Prostate gland (tissue), 2 donors: Measurements from ENCODE around the gene CTRB1. TPM values are rescaled to one million over a fixed set of nuclear protein-coding genes. Genes with fewer than 3 reads are reported as not detected.
"Not testable (repeated sequence)": the region's sequence is repeated elsewhere in the genome, so short reads cannot be mapped to it uniquely, and the experiment has no call there.

Source experiments
- DNase-seq: peaks from one replicate; pipeline ENCODE4 v3.0.0-alpha.2; 2019; ENCODE audit warnings: low spot score
- H3K27ac ChIP-seq, 2 donors: fragments of 200-600 bp; sonication (generic); 2 replicates each; pipeline ENCODE4 v1.5.1; 2017 to 2019
- H3K27me3 ChIP-seq: fragments of 200-600 bp; sonication (generic); replicated peaks from 2 replicates; pipeline ENCODE4 v1.5.1; 2019; ENCODE audit not compliant: insufficient read depth
- H3K36me3 ChIP-seq, 2 donors: fragments of 200-600 bp; sonication (generic); 1 replicate in 1 of 2; 2 replicates in 1 of 2; pipeline versions ENCODE4 v1.5.1 to v1.8.1; 2017 to 2019
- H3K4me1 ChIP-seq: fragments of 200-600 bp; sonication (generic); replicated peaks from 2 replicates; pipeline ENCODE4 v1.5.1; 2019
- H3K4me3 ChIP-seq, 2 donors: fragments of 200-600 bp; sonication (generic); 2 replicates each; pipeline ENCODE4 v1.5.1; 2017 to 2019
- H3K9me3 ChIP-seq: fragments of 200-600 bp; sonication (generic); 2 replicates; pipeline ENCODE4 v1.5.1; 2017
- CTCF ChIP-seq, 4 experiments: fragments of 200-600 bp in 2 of 4; fragments of 450-650 bp in 2 of 4; sonication (generic) in 2 of 4; IDR thresholded peaks; 1 replicate in 3 of 4; 2 replicates in 1 of 4; pipeline ENCODE4 v1.5.1; 2016 to 2019; ENCODE audit warnings: antibody characterized with exemption in 4 of 4, mild to moderate bottlenecking in 2 of 4, moderate library complexity in 2 of 4
- POLR2A ChIP-seq: fragments of 450-650 bp; IDR thresholded peaks from one replicate; pipeline ENCODE4 v1.6.1; 2016; ENCODE audit warnings: antibody characterized with exemption, mild to moderate bottlenecking
- POLR2AphosphoS5 ChIP-seq: sonication (generic); formaldehyde crosslinking; IDR thresholded peaks from one replicate; pipeline ENCODE4 v1.6.1; 2017; ENCODE audit warnings: antibody characterized with exemption
- WGBS: methylation state at CpG from one replicate; pipeline ENCODE4 v1.1.5; 2018; 5-methylcytosine and 5-hydroxymethylcytosine counted together
- intact Hi-C: fragments of 100-400 bp; cut with DNase I; formaldehyde crosslinking; loops from one replicate; pipeline ENCODE4 v1.14.2; 2022
- total RNA-seq, 2 donors: library from RNA; depleted of rRNA; stranded (reverse); fragments of >200 nt; gene quantifications; one replicate each; pipeline ENCODE4 v1.1.0, GENCODE V29; 2016

Gene CTRB1
- total RNA-seq, 2 donors from 2014 or later, result 7.0 TPM; not detected in 1

GRCh38 chr16:75265911-75266701 is 47.3 kb downstream of the CTRB1 start:
- intact Hi-C loops, result no loop called here
- Histone ChIP-seq H3K27ac (peak overlapping the region; percentile 85 to 88), H3K4me3 (peak overlapping the region; percentile 82 to 99), H3K36me3 (no peaks in the 10 kb centered on the region), H3K27me3 (no peaks in the 10 kb centered on the region), H3K4me1 (peaks cover 29% of the 10 kb centered on the region), H3K9me3 (no peaks in the 10 kb centered on the region)
- 17% methylated on average over 39 of the region's 62 CpGs for WGBS
- TF ChIP-seq POLR2A (peak; percentile 53), POLR2AphosphoS5 (peak; percentile 28), CTCF (IDR thresholded peaks at IDR 0.05) (peak in 1 of 4 experiments; percentile 20)
- peak; percentile 37 for DNase-seq

- intact Hi-C loops, result no loop called here
- Histone ChIP-seq H3K27me3 (no peaks in the 10 kb centered on the region), H3K9me3 (no peaks in the 10 kb centered on the region), H3K4me3 (no peak overlapping the region), H3K36me3 (no peaks in the 10 kb centered on the region), H3K4me1 (peaks cover 29% of the 10 kb centered on the region), H3K27ac (peak overlapping the region in 1 of 2 donors; percentile 88)
- TF ChIP-seq POLR2AphosphoS5 (no peak), CTCF (IDR thresholded peaks at IDR 0.05) (no peak), POLR2A (no peak)
- no peak for DNase-seq
- 69% methylated on average over 25 of the region's 27 CpGs for WGBS
These were observed 48.2 kb downstream of the CTRB1 start for GRCh38 chr16:75266738-75267630.

GRCh38 chr16:75267631-75268264 is 49.0 kb downstream of the CTRB1 start:
- WGBS, result 49% methylated on average over 10 of the region's 10 CpGs
- no peaks in the 10 kb centered on the region for H3K9me3 ChIP-seq
- DNase-seq, result peak; percentile 66
- H3K4me1 ChIP-seq, result peaks cover 25% of the 10 kb centered on the region
- no peak overlapping the region for H3K27ac ChIP-seq
- no peaks in the 10 kb centered on the region for H3K27me3 ChIP-seq
- intact Hi-C loops, result no loop called here
- H3K36me3 ChIP-seq, result no peaks in the 10 kb centered on the region
- no peak overlapping the region for H3K4me3 ChIP-seq
- TF ChIP-seq POLR2AphosphoS5 (peak; percentile 39), POLR2A (no peak)

- H3K9me3 ChIP-seq, DNase-seq, H3K4me3 ChIP-seq, H3K27me3 ChIP-seq, H3K36me3 ChIP-seq, intact Hi-C loops, H3K27ac ChIP-seq: not testable (repeated sequence)
- H3K4me1 ChIP-seq, result peaks cover 10% of the 10 kb centered on the region
- WGBS, result 83% methylated on average over 9 of the region's 9 CpGs
These were observed 50.6 kb downstream of the CTRB1 start for GRCh38 chr16:75269358-75269757.

- no peaks in the 10 kb centered on the region for H3K9me3 ChIP-seq
- DNase-seq, result no peak
- H3K27me3 ChIP-seq, result no peaks in the 10 kb centered on the region
- H3K36me3 ChIP-seq, result no peaks in the 10 kb centered on the region
- H3K27ac ChIP-seq, result no peak overlapping the region
- intact Hi-C loops, result no loop called here
- H3K4me3 ChIP-seq, result no peak overlapping the region
- H3K4me1 ChIP-seq, result peaks cover 4% of the 10 kb centered on the region
- WGBS, result 82% methylated on average over 6 of the region's 6 CpGs
- TF ChIP-seq POLR2A, result no peak
- TF ChIP-seq POLR2AphosphoS5, result no peak
- no peak for TF ChIP-seq CTCF (IDR thresholded peaks at IDR 0.05)
These were observed 52.8 kb downstream of the CTRB1 start for GRCh38 chr16:75271441-75272096.
